GM12801 (cell line): ENCODE data around the gene HLA-DMA.

ENCODE experiments used
- CTCF ChIP-seq: IDR thresholded peaks from one replicate; pipeline ENCODE4 v1.5.1; 2011; ENCODE audit warnings: control low read depth; ENCODE audit not compliant: insufficient read length; ENCODE audit errors: extremely low read depth

Gene HLA-DMA

DNA sequence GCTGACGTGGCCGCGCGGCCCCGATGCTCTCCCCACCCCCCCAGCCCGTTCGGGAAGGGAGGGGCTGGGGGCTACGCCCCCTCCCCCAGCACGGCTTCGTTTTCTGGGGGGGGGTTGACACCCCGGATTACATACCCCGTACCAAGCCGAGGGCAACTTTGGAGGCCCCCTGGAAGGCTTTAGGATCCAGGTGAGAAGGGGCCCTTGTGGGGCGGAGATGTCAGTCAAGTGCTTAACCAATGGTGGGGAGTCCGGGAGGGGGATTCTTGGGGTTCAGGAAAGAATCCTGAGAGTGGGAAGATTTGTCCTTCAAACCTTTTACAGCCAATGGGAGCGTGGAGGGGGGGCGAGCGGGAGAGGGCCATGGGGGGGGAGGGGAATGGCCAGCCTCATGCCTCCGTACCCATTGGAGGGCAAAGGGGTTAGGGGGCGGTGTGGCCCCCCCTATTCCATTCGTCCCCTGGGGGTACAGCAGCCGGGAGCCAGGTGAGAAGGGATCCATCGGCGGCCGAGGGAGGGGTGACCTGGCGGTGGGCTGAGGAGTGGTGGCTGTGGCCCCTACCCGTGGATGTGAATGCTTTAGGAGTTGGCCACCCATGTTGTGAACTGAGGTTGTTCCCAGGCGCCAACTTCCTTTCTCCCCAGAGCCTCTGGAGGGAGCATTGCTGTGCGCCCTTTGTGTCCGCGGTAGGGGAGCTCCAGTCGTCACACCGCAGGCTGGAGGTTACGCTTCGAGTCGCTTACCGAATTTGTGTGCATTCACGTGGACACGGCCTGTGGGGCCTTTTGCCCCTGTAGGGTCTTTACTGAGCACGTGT lies 16.2 kb upstream of the HLA-DMA start:
- TF ChIP-seq CTCF: no peak

GRCh38 chr6:32968093-32968866 lies 15.4 kb upstream of the HLA-DMA start, which contains the start of gene BRD2:
Gene BRD2 (plus strand): TSS chr6:32968594. CDS start chr6:32972899, 4,305 bp downstream.
- TF ChIP-seq CTCF: no peak

DNA sequence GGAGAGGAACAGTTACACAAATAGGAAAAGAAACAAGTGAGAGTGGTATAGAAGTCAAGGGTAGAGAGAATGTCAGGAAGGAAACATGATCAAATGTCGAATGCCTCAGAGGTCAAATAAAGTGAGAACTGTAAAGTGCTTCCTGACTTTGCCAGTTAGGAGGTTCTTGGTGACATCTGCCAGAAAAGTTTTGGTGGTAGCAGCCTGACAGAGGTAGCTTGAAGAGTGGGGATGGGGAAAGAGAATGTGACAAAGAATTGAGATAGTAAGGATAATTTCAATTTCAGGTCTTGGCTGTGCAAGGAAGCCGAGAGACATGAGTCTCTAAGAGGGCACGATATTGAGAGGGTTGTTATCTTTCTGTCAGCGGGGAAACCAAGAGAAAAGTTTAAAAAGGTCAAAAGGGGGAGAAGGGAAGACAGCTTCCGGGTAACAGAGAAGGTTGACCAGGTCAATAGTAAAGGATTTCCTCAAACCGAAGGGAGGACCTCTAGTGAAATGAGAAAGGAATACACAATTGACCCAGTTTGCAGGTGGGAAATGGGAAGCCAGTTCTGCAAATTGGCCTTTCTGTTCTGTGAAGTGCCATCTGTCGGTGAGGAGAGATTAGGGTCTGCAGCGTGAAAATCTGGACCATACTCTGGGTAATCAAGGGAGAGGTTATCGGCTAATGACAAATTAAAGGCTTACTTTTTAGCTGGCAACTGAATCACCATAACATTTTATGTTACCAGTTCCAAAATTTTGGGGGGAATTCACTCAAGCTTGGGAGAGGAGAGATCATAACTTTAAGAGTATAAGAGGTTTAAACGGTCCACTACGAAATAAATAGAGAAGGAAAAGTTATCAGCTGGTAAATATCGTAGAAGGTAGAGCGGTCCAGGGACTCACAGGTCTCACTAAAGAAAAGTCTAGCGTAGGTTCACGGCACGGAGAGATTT lies 14.5 kb upstream of the HLA-DMA start:
- no peak for TF ChIP-seq CTCF

- no peak for TF ChIP-seq CTCF
These were observed 11.9 kb upstream of the HLA-DMA start for GRCh38 chr6:32964776-32965175.

- no peak for TF ChIP-seq CTCF
These were observed 11.0 kb upstream of the HLA-DMA start for GRCh38 chr6:32963866-32964265.

- no peak for TF ChIP-seq CTCF
These were observed 9.4 kb upstream of the HLA-DMA start for GRCh38 chr6:32962213-32962826.
